AG20443 (cell line): Measurements from ENCODE around the gene SLIT3.

Source experiments
- DNase-seq: peaks from one replicate; pipeline ENCODE4 v3.0.0; 2012; ENCODE audit warnings: low spot score, mixed read lengths

The SLIT3 gene

DNA sequence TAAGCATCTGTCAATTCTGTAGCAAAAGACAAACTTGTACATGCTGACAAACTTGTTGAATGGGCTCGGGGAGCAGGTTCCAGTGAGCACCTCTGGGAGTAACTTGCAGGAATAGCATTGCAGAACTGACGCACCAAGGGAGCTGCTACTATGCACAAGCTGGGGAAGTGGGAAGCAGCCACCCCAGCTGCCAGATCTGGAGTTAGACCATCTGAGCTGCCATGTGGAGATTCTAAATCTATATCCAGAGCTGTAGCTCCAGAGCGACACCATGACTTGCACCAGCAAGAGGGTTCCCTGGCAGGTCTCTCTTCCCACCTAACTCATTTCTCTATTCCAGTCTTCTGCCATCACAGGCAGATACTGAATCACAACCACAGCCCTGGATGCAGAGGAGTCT is 375.8 kb downstream of the SLIT3 start:
- no peak for DNase-seq

DNA sequence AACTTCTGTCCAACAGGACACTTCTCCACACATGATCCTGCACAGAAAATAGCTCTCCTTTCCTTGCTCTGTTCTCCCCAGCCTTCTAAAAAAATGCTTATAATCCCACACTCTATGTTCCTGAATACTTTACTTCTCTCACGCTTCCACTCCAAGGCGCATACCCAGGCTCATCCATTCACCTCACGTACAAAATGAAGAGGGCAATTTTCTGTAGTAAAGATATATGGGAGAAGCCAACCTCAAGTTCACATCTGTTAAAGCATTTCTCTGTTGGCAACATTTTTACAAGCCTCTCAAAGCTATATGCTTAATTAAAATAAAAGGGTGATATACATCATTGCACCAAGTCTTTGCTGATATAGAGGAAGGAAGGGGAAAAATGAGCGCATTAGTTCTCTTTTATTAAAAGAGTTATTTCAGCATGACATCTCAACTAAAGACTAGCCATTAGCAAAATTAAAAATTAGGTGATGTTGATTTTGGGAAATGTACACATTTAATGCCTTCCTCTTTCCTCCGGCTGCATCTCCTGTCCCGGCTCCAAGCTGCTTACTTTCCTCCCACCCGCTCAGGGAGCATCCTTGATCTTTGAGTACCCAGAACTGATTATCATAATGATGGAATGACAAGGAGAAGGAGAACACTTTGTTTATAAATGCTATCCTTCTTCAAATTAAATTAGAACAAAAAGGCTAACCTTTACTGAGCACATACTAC is 379.6 kb downstream of the SLIT3 start:
- no peak for DNase-seq

DNA sequence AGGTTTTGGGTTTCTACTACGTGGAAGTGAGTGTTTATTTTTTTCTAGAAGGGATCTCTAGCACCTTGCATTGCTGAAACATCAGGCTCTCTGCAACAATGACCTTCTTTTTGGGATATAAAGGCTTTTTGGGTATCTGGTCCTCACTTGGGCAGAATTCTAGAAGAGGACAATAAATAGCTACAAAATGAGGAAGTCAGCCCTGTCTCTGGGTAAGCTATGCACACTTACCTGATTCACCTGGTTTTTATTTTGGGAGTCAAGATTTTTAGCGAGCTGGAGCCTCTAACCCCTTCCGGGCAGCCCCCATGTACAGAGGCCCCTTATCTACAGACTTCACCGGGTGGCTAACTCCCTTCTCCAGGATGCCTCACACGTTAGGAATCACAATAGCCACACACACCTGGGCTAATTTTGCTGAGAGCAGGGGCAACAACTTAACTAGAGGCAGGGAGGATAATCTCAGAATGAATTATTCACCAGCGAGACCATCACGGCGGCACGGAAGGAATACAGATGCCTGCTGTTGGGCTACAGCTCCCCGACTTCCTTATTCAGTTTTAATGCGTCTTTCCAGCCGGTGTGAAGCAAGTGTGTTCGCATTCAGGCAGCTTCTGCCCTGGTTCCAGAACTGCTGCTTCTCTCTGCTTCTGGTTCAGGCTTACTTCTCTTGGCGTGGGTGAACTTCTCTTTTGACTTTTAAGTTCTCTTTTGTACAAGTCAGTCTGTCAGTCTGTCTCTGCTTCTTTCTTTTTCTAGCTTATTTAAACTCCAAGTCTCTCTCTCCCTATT is 380.7 kb downstream of the SLIT3 start:
- DNase-seq = no peak

DNA sequence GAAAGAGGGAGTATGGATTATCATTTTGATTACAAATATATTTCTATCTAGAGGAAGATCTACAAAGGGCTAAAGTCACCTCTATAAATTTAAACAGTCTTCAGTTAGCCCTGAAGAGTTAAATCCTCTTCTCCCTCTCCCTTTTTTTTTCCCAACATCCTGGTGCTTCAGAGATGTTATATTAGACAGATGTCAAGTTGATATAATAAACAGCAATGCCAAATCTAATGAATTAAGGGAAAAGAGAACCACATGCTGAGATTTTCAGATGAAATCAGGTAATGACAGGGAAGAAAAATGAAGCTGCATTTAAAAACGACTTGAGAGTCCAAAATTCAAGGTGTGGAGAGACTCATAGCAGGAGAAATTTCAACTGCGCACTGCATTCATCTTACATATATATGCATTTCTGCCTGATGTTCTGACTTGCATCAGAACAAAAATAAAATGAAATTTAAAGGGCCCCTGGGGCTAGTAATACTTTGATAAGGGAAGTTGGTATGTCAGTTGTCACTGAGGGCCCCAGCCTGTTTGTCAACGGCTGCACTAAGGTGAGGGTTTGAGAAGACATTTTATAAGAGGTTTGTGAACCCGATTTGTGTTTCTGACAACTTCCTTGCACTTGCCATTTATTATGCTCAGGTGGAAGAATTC is 382.9 kb downstream of the SLIT3 start:
- no peak for DNase-seq

DNA sequence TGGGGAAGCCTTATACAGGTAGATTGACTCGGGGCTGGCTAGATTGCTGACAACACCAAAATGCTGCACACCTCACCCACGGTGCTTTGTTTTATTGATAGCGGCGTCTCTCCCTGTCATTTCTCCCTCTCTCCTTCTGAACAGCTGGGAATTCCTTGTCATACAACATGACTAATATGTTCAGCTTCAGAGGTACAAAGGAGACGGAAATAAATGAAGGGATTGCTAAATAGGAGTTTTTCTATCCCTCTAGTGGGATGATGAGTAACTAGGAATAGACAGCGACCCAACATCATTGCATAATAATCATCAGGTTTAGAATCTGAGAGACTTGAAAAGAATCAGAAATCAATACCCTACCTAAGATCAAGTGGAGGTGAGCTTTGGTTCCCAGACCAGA is 384.1 kb downstream of the SLIT3 start:
- peak; percentile 64 for DNase-seq

DNA sequence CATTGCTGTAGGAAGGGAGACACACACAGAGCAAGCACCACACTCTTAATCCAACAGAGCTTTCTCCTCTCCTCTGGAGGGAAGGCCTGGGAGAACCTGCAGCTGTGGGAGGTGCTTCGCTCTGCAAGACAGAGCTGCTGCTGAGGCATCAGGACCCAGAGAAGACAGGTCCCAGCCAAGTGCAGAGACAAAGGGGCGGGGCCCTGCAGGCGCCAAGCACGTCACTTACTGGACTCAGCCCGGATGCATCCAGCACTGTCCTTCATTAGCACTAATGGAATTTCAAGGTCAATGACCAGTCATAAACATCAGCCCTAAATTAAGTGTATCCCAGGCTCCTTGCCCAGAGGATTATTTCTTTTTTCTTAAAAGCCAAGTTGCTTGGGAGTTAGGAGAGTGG is 384.7 kb downstream of the SLIT3 start:
- peak; percentile 75 for DNase-seq

DNA sequence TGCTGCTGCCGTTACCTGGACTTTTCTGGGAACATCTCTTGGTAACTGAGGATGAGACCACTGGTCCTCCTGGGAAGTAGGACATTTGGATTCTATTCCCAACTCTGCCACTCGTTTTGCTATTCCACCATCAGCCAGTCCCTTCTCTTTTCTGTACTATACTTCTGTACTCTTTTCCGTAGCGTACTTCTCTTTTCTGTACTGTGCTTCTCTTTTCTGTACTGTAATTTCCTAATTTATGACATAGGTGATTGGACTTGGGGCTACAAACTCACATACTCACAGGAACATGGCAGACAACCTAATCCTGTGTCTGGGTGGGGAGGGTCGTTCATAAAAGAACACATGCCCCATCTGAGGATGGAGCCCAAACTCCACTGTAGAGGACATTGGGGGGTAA is 386.4 kb downstream of the SLIT3 start:
- no peak for DNase-seq

DNA sequence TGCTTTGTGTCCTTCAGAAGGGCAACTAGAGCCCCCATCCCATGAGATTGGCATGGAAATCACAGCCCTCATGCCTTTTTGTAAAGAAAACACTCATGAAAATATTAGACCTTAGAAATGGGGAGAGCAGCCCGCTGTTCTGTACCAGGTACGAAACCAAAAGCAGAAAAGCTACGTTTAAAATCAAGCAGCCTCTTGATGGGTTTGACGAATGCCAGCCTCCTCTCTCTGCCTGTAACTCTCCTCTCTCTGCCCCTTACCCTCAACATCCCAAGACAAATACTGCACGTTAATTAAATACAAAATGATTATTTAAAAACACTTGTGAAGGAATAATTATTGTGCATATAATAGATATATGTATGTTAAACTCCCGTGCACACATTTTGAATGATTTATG is 390.1 kb downstream of the SLIT3 start:
- no peak for DNase-seq

DNA sequence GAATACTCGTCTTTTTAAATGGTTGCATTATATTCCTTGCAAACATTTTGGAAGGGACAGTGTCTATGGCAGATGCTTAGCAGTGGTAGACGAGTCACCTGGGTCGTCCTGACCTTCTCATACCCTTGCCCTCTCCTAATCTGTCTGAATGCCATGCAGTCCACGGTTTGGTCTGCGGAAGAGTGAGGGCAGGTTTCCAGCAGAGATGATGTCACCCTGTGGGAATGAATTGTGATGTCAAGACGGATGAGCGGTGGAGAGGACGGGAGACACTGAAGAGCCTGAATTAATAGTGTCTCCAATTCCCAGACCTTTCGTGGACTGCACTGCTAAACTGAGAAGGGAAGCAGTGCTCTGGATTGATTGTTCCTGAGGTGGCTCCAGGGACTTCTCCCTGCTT is 392.7 kb downstream of the SLIT3 start:
- peak; percentile 79 for DNase-seq

DNA sequence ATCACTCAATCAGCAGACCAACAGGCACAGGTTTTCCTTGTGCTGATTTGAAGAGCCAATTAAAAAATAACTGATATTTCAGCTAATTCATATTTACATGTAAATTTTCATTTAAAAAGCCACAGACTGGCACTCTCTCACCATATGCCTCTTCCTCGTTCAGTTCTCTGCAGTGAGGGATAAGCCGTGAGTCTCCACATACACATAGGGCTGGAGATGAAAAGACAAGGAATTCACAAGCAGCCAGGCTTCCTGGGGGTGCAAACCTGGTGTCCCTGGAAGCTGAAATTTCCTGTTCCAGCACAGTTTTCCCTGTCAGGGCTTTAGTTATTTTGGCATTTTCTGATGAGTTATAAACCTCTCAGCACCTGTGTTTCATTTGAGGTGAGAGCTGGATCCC is 397.9 kb downstream of the SLIT3 start:
- no peak for DNase-seq

DNA sequence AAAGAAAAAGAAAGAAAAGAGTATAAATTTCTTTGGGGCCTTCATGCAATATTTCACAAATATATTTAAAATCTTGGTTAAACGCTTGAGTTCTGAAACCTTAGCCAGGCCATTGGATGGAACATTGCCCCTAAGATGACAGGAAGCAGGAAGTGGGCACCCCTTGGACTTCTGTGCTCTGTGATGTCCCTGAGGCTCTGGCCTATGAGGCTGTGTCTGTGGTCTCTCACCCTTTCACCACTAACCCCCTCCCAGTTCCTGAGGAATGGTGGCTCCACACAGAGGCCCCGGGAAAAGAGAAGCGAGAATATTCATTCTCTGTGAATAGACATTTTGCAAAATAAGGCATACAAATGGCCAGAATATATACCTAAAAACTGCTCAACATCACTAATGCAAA is 401.3 kb downstream of the SLIT3 start:
- no peak for DNase-seq

DNA sequence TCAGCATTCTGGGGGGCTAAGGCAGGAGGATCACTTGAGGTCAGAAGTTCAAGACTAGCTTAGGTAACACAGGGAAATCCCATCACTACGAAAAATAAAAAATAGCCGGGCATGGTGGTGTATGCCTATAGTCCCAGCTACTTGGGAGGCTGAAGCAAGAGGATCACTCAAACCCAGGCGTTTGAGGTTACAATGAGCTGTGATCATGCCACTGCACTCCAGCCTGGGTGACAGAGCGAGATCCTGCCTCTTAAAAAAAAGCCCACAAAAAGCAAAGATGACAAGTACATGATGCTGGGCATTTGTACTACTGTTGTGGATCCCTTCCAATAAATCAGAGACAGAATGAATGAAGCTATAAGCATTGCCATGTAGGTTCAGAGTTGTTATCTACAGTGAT is 401.7 kb downstream of the SLIT3 start:
- no peak for DNase-seq

DNA sequence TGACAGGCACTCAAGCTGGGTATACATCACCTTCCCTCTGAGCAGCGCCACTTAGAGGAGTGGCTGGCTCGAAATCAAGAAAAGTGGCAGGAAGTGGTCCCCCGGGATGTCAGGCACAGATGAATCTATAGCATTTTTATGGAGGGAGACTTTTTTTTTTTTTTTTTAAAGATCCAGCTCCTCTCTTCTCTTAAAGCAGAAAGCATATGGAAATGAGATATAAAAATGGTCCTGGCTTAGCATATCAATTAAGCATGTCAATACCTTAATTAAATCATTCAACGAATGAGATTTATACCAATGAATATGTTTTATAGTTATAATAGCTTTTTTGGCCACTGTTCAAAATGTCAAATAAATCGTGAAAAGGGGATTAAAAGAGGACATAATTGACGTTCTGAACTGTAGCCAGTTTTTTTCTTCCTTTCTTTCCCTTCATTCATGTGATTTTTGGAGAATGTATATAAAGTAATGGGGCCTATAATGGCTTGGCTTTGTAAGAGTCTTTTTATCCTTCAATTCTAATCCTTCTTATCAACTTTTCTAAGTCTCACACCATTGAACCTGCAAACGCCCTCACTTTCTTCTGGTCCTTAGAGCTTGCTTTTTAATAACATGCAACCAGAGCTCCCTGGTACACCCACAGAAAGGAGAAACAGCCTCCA is 402.6 kb downstream of the SLIT3 start:
- no peak for DNase-seq

DNA sequence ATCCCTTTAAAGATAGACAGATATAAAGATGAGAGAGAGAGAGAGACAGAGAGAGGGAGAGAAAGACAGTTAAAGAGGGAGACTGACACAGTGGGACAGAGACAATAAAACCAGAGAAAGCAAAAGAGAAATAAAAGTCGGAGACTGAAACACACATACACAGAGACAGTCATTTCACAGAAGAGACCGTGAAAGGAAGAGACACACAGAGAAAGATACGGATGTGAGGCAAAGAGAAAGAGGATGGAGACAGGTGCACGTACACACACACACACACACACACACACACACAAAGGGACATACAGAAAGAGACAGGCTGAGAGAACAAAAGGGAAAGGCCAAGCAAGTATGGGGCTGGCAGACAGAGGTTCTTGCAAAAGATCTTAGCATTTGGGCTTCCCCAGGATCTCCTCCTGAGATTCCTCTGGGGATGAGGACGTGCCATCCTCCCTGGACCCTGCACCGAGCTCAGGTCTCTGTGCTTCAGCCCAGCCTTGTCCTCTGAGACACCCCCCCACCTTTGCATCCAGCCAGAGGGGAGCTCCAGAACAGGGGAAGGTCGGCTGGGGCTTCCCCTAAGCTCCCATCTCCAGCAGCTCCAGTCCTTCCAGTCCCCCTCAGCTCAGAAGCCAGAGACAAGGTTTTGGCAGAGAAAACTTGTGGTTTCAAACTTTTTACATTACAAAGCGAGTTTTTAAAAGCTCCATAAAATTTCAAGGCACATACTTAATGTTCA is 403.4 kb downstream of the SLIT3 start:
- no peak for DNase-seq

DNA sequence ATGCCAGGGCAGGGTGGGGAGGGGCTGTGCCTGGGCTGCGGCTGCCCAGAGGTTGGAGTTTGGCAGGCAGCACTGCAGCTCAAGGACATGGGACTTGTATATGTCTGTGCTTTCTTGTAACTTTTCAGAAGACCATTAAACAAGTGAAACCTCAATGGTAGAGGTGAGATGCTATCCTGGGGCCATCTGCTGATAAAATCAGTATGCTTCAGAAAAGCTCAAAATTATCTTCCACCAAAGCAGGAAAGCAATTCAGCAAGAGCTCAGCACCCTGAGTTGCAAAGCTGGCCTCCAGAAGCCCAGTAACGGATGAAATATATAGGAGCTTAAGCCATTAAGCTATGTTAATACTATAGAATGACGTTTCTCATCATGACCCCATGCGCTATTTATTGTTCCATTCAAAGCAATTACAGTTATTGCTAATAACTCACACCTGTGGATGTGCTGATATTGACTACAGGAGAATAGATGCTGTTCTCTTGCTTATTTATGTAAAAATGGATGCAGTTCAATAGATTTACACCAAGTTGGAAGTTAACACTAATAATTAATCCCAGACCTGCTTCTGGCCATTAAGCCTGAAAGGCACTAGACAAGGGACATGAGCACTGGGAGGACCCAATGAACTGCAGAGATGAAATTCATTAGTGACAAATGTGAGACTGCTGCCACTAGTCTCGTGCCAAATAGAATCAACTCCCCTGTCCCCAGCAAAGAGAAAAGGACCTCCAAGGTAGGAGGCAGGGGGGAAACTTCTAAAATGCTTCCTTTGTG is 405.5 kb downstream of the SLIT3 start:
- DNase-seq = no peak

DNA sequence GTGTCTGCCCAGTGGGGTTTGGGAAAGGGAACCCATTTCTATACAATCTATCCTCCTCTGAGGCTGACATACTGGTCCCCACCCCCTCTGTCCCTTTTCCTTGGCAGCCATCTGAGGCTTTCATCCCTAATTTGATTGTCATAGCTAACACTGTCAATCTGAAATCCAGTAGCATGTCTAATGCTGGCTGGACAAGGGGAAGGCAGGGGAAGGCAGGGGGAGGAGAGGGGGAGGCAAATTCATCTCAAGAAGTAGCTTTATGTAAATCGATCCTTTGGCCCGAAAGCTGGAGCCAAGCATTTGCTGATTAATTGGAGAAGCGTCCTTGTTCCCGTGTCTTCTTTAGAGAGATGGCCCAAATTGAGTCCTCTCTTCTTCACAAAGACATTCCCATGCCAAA is 407.7 kb downstream of the SLIT3 start:
- no peak for DNase-seq

DNA sequence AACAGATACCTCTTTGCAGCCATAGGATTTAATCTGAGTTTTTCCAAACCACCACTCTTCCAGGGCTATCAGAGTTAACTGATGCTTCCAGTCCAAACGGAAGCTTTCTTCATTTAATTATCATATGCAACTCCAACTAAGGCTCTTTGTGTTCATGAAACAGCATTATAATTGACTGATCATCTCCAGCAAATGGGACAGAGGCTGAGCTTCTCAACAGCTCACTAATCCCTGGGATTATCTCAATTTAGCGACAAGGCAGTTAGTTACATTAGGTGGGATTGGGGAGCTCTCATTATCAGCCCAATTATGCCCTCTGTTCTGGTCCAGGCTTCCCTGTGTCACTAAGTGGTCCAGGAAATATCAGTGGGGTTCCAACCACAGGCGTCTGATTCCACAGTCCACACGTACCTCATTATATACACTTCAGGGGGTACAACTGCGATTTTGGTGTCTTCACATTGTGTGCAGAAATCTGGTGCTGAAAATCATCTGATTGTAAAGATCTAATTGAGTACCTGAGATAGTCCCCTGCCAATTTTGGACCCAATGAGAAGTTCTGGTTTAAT is 408.2 kb downstream of the SLIT3 start:
- no peak for DNase-seq

DNA sequence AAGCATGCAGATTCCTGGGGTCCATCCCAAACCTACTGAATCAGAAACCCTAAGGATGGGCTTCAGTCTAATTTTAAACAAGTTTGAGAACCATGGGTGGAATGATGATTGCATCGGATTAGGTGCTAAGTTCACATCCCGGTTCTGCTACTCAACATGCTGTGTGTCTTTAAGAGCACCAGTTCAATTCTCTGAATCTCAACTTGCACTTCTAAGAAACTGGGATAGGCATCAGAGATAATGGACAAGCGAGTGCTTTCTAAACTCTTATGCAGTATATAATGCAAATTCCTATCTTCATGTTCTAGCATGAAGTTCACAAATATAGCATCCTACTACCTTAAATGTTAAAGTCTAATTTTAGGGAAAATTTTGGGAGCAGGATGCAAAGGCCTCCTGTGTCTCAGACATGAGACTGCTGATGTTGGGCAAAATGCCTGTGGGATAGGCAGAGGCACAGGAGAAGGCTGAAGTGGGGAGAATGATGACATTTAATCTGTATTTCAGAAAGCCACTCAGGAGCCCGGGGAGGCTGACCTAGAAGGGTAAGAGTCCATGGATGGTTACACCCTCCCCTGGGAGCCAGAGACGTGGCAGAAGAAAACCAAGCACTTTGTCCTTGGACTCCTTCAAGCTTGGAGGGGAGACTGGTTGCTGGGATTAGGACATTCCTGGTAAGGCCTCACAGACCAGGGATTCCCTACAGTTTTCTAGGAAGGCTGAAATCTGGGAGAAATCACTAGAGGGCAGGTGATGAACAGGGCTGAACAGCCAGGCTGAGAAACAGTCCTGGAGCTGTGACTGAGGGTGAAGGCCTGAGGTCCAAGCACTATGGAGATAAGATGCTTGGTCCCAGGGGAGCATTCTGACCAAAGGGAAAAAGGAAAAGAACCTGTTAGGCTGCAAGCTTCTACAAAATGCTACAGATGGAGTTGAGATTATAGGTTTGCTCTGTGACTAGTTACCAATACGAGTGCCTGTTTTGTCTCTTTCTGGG is 409.8 kb downstream of the SLIT3 start:
- DNase-seq = no peak

DNA sequence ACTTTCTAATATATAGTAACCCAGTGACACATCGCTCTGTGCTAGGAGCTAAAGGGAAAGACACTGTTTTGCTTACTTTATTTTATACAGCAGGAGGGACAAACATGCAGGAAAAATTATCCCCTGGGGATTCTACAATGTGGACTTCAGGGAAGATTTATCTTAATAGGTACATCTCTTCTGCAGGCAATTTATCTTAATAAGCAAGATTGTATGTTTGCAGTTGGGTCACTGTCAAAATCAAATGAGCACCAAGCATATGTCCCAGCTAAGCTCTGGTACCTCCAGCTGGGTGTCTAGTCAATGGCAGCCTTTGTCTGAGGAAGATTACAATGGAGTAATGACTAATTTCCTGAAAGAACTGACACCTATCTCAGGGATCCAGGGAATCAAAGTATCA is 411.9 kb downstream of the SLIT3 start:
- no peak for DNase-seq

DNA sequence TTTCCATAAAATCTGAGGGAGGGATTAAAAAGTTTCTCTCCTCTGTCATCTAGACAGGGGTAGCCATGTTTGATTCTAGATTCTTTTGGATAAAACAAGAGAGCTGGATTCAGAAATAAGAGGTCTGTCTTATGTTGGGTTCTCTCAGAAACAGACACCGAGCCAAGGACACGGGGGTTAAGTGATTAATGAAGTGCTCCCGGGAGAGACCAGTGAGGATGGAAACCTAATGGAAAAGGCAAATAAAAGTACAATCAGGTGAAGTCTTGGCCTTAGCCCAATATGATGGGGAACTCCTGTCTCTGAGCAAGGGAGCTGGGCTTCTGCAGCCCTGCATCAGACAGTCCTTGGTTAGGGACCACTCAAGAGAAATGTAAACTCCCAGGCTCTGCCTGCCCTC is 413.0 kb downstream of the SLIT3 start:
- DNase-seq = no peak
